NCI-H774 (cell line): ENCODE data around the gene LDHAL6B.
"Not testable (repeated sequence)": the region's sequence is repeated elsewhere in the genome, so short reads cannot be mapped to it uniquely, and the experiment has no call there.

Experiments used
- DNase-seq: peaks from one replicate; lab custom pipeline; 2025; lab: John Stamatoyannopoulos, UW

LDHAL6B gene

GRCh38 chr15:59206623-59207183, at the start of gene LDHAL6B:
TSS of gene LDHAL6B (plus strand) at chr15:59206843. CDS start at chr15:59206941, 98 bp downstream.
- no peak for DNase-seq

DNA sequence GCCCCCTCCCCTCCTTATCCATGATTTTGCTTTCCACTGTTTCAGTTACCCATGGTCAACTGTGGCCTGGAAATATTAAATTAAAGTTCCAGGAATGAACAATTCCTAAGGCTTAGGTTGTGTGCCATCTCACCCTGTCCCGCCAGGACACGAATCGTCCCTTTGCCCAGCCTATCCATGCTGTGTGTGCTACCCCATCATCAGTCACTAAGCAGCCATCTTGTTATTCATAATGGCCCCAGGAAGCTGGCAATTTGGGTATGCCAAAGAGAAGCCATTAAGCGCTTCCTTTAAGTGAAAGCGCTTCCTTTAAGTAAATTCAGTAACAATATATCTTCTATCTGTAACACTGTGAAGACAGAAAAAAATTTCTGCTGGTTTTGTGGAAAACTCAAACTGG, 49.2 kb upstream of the LDHAL6B start:
- DNase-seq = no peak

DNA sequence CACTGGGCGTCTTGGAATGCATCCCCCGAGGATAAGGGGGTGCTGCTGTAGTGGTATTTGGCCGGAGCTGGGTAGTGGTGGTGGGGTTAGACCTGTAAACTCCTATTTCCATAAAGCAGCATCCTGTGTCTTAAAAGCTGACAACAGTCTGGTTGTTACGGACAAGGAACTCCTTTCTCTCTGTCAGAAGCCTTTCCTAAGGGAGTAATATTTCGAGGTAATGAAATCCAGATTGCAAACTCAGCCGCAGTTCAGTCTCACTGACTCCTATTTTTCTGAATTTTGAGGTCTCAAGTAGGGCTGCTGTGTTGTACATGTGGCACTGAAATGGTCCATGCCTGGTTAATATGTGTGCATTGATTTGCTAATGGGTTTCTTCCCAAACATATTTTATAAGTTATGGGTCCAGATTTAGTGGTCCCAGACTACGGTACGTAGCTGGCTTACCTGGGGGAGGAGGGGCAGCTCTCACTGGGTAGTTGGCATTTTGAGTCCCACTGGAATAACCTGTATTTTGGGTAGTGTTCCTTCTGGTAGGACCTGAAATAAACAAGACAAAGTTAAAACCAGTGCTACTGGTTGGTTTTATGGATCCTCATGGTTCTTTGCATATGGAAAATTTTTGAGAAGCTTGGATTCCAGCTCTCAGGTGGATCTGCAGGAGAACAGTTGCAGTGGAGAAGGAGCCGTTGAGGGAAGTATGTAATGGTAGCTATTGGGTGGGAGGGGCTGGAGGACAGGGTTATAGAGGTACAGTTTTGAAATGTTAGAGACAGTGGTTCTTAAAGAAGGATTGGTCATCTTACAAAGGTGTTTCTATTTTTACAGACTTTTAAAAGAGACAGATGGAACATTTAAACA, 48.6 kb upstream of the LDHAL6B start:
- DNase-seq = no peak

- peak; percentile 34 for DNase-seq
These were observed 48.0 kb upstream of the LDHAL6B start for GRCh38 chr15:59158701-59159034.

GRCh38 chr15:59159210-59159609, 47.4 kb upstream of the LDHAL6B start:
- no peak for DNase-seq

DNA sequence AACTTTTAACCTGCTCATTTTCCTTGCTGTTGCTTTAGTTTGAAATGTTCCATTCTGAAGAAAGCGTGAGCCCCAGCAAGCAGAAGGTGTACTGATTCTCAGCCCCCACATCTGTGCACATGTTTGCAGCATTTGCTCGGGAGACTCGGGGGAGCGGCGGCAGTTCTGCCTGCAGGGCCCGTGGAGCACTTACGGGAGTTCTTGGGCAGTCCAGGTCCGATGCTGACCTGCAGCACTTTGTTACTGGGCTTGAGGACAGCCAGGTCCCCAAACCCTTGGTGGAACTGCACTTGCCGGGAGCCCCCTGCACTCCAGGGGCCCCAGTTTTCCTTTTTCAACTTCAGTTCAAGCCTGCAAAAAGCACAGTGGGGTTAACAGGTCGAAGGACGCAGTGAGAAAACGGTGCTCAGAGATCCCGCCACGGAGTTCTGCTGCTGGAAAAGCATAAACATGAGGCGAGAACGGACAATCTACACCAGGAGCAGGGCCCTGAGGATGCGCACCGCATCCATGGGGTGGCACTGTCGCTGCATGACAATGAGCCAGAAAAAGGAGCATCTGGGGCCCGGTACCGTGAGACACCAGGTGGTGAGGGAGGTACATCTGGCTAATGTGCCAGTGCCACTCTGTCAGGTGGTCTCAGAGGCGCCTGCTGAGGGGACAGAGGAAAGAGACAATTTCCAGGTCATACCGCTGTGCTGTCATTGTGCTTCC, 45.6 kb upstream of the LDHAL6B start:
- no peak for DNase-seq

DNA sequence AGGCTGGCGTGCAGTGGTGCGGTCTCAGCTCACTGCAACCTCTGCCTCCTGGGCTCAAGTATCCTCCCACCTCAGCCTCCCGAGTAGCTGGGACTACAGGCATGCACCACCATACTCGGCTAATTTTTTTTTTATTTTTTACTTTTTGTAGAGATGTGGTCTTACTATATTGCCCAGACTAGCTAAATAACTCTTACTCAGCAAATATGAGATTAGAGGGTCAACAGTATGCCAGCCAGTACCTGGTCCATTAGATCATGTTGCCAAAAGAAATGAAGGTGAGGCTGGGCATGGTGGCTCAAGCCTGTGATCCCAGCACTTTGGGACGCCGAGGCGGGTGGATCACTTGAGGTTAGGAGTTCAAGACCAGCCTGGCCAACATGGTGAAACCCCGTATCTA, 44.6 kb upstream of the LDHAL6B start:
- not testable (repeated sequence) for DNase-seq

GRCh38 chr15:59165726-59166125, 40.9 kb upstream of the LDHAL6B start:
- peak; percentile 4 for DNase-seq

DNA sequence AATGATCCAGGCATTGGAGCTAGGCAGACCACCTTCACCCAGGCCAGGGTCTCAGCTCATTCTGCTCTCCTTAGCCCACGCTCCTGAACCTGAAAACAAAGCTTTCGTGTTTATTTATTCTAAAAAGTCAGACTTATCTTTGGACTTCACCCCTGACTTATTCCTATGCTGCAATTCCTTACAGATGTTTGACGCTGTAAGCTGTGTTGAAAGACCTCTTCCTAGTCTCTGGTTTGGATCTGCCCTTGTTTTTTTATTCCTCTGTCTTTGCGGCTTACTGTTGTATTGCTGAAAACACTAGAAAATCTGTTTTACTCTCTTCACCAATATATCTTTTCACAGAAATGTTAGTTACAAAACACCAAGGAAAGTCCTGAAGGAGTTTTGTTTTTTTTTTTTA, 40.5 kb upstream of the LDHAL6B start:
- DNase-seq = no peak

DNA sequence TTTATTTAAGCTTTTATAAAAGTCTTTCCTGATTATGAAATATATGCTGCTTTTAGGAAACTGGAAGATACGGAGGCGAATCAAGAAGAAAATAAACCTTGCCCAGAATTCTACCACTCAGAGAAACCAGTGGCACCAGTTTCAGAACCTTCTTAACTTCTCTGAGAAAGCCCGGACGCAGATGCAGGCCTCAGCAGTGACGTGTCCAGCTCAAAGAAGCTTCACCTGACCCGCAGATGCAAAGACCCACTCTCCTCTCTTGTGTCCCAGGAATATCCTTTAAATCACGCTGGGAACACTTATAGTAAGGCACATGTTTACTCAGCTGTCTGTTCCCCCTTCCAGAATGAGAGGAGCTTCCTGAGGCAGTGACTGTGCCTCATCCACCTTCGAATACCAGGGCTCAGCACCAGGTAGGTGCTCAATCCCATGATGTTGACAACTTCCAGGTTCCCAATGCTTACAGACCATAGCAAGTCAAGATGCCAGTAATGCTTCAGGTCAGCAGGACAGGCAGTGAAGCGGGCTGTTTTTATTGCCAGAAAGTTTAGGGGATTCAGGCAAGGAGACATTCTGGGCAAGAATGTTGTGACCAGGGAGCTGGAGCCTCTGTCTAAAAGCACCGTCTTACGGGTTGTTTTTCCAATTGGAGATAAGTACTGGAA, 39.9 kb upstream of the LDHAL6B start:
- DNase-seq = no peak

GRCh38 chr15:59168536-59168935, 38.1 kb upstream of the LDHAL6B start:
- no peak for DNase-seq

- DNase-seq = no peak
These were observed 37.4 kb upstream of the LDHAL6B start for GRCh38 chr15:59169251-59169708.

GRCh38 chr15:59170295-59171066, 36.2 kb upstream of the LDHAL6B start:
- peak; percentile 57 for DNase-seq

- DNase-seq = no peak
These were observed 35.6 kb upstream of the LDHAL6B start for GRCh38 chr15:59171067-59171397.

GRCh38 chr15:59172289-59172901, 34.2 kb upstream of the LDHAL6B start:
- no peak for DNase-seq

- DNase-seq = no peak
These were observed 33.4 kb upstream of the LDHAL6B start for GRCh38 chr15:59173194-59173593.

- DNase-seq = no peak
These were observed 32.4 kb upstream of the LDHAL6B start for GRCh38 chr15:59174151-59174834.

GRCh38 chr15:59174835-59175831, 31.5 kb upstream of the LDHAL6B start:
- DNase-seq = peak; percentile 70

- DNase-seq = no peak
These were observed 29.9 kb upstream of the LDHAL6B start for GRCh38 chr15:59176653-59177316.
